Measurements from ENCODE around the gene NEUROG2. TPM values are rescaled to one million over a fixed set of nuclear protein-coding genes. Genes with fewer than 3 reads are reported as not detected.

The NEUROG2 gene
- total and polyA plus RNA-seq, 2 donors (not counting 3 experiments of a cell fraction or from before 2014, with no cell fraction given) = not detected

DNA sequence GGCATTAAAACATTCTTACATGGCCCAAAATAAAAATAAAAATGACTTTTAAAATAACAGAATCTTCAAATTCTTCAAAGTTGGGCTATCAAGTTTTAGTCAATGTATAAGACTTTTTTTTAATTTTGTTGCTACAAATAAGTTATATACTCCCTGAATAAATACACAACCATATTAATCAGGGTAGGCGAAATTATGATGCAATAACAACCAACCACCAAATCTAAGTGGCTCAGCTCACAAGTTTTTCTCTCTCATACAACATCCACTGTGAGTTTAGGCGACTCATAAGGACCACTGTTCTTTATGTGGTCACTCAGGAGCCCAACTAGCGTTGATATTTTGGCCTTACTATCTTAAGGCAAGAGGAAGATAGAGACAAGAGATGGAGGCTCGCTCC, 11.2 kb downstream of the NEUROG2 start:
- FAIRE-seq = no peak

More for the DNA sequence above, 11.2 kb downstream of the NEUROG2 start:
- Histone ChIP-seq H3K27ac (ENCODE audit: insufficient read depth, low read depth, low read length) (no peak overlapping the region), H3K9me1 (replicated peaks; ENCODE audit: control insufficient read depth, extremely low read depth, insufficient read depth, low read length) (no peaks in the 10 kb centered on the region), H3K4me3 (replicated peaks in 1 of 3; ENCODE audit: insufficient read depth in 1 of 3, low read depth in 1 of 3, low read length in 3 of 3) (no peak overlapping the region), H3K36me3 (ENCODE audit: control insufficient read depth in 2 of 2, extremely low read depth in 1 of 2, insufficient read depth in 2 of 2, low read length in 2 of 2) (no peaks in the 10 kb centered on the region), H3K4me1 (ENCODE audit: control insufficient read depth, extremely low read depth, insufficient read depth, low read length) (peaks cover 3% of the 10 kb centered on the region), H3K79me2 (ENCODE audit: control insufficient read depth, insufficient read depth, low read length) (no peaks in the 10 kb centered on the region), H3K4me2 (ENCODE audit: insufficient read depth, low read length) (no peak overlapping the region), H4K20me1 (replicated peaks; ENCODE audit: control insufficient read depth, extremely low read depth, insufficient read depth, low read length) (no peaks in the 10 kb centered on the region), H3K9me3 (replicated peaks; ENCODE audit: control insufficient read depth, insufficient read depth, low read length) (no peaks in the 10 kb centered on the region), H3K27me3 (ENCODE audit: control insufficient read depth in 2 of 2, insufficient read depth in 2 of 2, low read length in 2 of 2) (peaks cover 32 to 60% of the 10 kb centered on the region in 2 experiments), H2AFZ (ENCODE audit: low read depth, low read length) (no peak overlapping the region), H3K9ac (replicated peaks; ENCODE audit: extremely low read depth, insufficient read depth, low read length) (no peak overlapping the region)
- intact Hi-C loops (cut with micrococcal nuclease) = no loop called here
- ChIA-PET POLR2A (interaction anchor here (0.6 kb wide), 1 partner anchor 9 kb away, joined by 9 read pairs; no protein-coding TSS in a partner anchor), CTCF (interaction anchor here (1.1 to 2.4 kb wide), 3 partner anchors 8 to 20 kb away, joined by 3 to 7 read pairs (median 6); no protein-coding TSS in a partner anchor)
- TF ChIP-seq, protein P1, sequence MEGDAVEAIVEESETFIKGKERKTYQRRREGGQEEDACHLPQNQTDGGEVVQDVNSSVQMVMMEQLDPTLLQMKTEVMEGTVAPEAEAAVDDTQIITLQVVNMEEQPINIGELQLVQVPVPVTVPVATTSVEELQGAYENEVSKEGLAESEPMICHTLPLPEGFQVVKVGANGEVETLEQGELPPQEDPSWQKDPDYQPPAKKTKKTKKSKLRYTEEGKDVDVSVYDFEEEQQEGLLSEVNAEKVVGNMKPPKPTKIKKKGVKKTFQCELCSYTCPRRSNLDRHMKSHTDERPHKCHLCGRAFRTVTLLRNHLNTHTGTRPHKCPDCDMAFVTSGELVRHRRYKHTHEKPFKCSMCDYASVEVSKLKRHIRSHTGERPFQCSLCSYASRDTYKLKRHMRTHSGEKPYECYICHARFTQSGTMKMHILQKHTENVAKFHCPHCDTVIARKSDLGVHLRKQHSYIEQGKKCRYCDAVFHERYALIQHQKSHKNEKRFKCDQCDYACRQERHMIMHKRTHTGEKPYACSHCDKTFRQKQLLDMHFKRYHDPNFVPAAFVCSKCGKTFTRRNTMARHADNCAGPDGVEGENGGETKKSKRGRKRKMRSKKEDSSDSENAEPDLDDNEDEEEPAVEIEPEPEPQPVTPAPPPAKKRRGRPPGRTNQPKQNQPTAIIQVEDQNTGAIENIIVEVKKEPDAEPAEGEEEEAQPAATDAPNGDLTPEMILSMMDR (IDR thresholded peaks at IDR 0.05; ENCODE audit: extremely low read depth in 1 of 2, insufficient read depth in 1 of 2, low read depth in 1 of 2, low read length in 2 of 2) = no peak
- TF ChIP-seq, protein P2, sequence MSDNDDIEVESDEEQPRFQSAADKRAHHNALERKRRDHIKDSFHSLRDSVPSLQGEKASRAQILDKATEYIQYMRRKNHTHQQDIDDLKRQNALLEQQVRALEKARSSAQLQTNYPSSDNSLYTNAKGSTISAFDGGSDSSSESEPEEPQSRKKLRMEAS (IDR thresholded peaks at IDR 0.05; ENCODE audit: insufficient read depth, insufficient read length) = no peak
- no peak for TF ChIP-seq POLR2A (IDR thresholded peaks at IDR 0.05; ENCODE audit: low read depth, low read length)
- TF ChIP-seq MYC (IDR thresholded peaks at IDR 0.05; ENCODE audit: low read depth, low read length) = no peak
- TF ChIP-seq GATA2 (IDR thresholded peaks at IDR 0.05; ENCODE audit: insufficient read depth, insufficient read length, low read depth, low read length) = no peak
- TF ChIP-seq FOS (IDR thresholded peaks at IDR 0.05; ENCODE audit: borderline replicate concordance, insufficient read depth, low read length) = no peak
- TF ChIP-seq EZH2 (IDR thresholded peaks at IDR 0.05; ENCODE audit: borderline replicate concordance, low read depth, low read length, severe bottlenecking) = no peak
- no peak for TF ChIP-seq JUN (IDR thresholded peaks at IDR 0.05; ENCODE audit: borderline replicate concordance, insufficient read depth, insufficient read length, low read depth)
- TF ChIP-seq POLR2AphosphoS5 (IDR thresholded peaks at IDR 0.05; ENCODE audit: insufficient read depth, low read depth, low read length) = no peak
- BruUV-seq (replicated peaks) = no TSS peak
- no peak for DNase-seq (ENCODE audit: low read depth, low spot score)
- dilution Hi-C loops (cut with MboI; ENCODE audit: extremely low pct_ligation_motif_present, low sequenced_read_pairs) = no loop called here

Measured in endothelial cell of umbilical vein (primary cell).